SK-MEL-5 (cell line): ENCODE data around the gene PARP2. TPM values are rescaled to one million over a fixed set of nuclear protein-coding genes. Genes with fewer than 3 reads are reported as not detected.
A peak's percentile ranks its signal among the peaks of the same experiment; 100 is the strongest.

ENCODE experiments used
- DNase-seq: peaks from one replicate; pipeline ENCODE4 v3.0.0-alpha.2; 2016; ENCODE audit warnings: low read depth, low spot score
- in situ Hi-C: cut with HindIII; loops from 2 replicates; pipeline ENCODE4 v1.10.0; 2016; ENCODE audit warnings: low sequenced_read_pairs, high pct_unique_total_duplicates, low pct_unique_long_range_greater_than_20kb
- polyA plus RNA-seq, 2 experiments: library from polyadenylated mRNA; depleted of rRNA; stranded (reverse); fragments of >200 nt; gene quantifications; 2 replicates each; pipeline ENCODE4 v1.2.3, GENCODE V29; 2015
- total RNA-seq: library from RNA; depleted of rRNA; stranded (reverse); fragments of >200 nt; shearing (Covaris generic); gene quantifications from 2 replicates; pipeline ENCODE4 v1.2.3, GENCODE V29; 2014; rRNA removed

PARP2 gene
- total RNA-seq: 9.2 and 13.2 TPM in 2 replicates
- polyA plus RNA-seq (2015; cell fraction: cytosol; rRNA removed): 17.4 and 21.2 TPM in 2 replicates
- polyA plus RNA-seq (2015; cell fraction: nucleus; rRNA removed): 71.5 and 106 TPM in 2 replicates

- DNase-seq: peak; percentile 100
- in situ Hi-C loops: no loop called here
These were observed at the start of gene PARP2 for GRCh38 chr14:20343092-20343861. Gene PARP2, plus strand, starts transcription at chr14:20343635. Its CDS starts 7 bp downstream, at chr14:20343642.

- in situ Hi-C loops: no loop called here
- no peak for DNase-seq
These were observed 48.8 kb upstream of the PARP2 start for GRCh38 chr14:20294636-20295035.

GRCh38 chr14:20295067-20295466 lies 48.4 kb upstream of the PARP2 start:
- in situ Hi-C loops: no loop called here
- DNase-seq: no peak

GRCh38 chr14:20302042-20302755 lies 41.2 kb upstream of the PARP2 start:
- in situ Hi-C loops: no loop called here
- peak; percentile 5 for DNase-seq

GRCh38 chr14:20305265-20306078 lies 38.0 kb upstream of the PARP2 start, which contains the start of gene TTC5:
Gene TTC5, minus strand, starts transcription at chr14:20305951. Its CDS starts 14 bp downstream, at chr14:20305937.
- peak; percentile 86 for DNase-seq

GRCh38 chr14:20306079-20306423 lies 37.4 kb upstream of the PARP2 start:
- DNase-seq: no peak
- in situ Hi-C loops: no loop called here

More at GRCh38 chr14:20305265-20306078, 38.0 kb upstream of the PARP2 start, which contains the start of gene TTC5:
- in situ Hi-C loops: no loop called here

GRCh38 chr14:20314026-20314425 lies 29.4 kb upstream of the PARP2 start:
- in situ Hi-C loops: no loop called here

GRCh38 chr14:20317720-20318119 lies 25.7 kb upstream of the PARP2 start:
- in situ Hi-C loops: no loop called here
- DNase-seq: no peak

More at GRCh38 chr14:20314026-20314425, 29.4 kb upstream of the PARP2 start:
- DNase-seq: no peak

- DNase-seq: peak; percentile 80
These were observed 16.2 kb upstream of the PARP2 start for GRCh38 chr14:20327005-20327869.

GRCh38 chr14:20328705-20329104 lies 14.7 kb upstream of the PARP2 start:
- DNase-seq: no peak
- in situ Hi-C loops: no loop called here

More at GRCh38 chr14:20327005-20327869, 16.2 kb upstream of the PARP2 start:
- in situ Hi-C loops: no loop called here

GRCh38 chr14:20329355-20329754 lies 14.1 kb upstream of the PARP2 start:
- in situ Hi-C loops: no loop called here
- no peak for DNase-seq

- DNase-seq: no peak
- in situ Hi-C loops: no loop called here
These were observed 12.3 kb upstream of the PARP2 start for GRCh38 chr14:20331053-20331613.

- in situ Hi-C loops: no loop called here
- DNase-seq: peak; percentile 9
These were observed 11.0 kb upstream of the PARP2 start for GRCh38 chr14:20332431-20332787.

GRCh38 chr14:20332788-20333493 lies 10.5 kb upstream of the PARP2 start, which contains the start of gene CCNB1IP1:
Gene CCNB1IP1, minus strand, starts transcription at chr14:20333279. Its CDS starts 16,756 bp downstream, at chr14:20316523.
- peak; percentile 89 for DNase-seq
- in situ Hi-C loops: no loop called here

GRCh38 chr14:20333494-20333841 lies 10.0 kb upstream of the PARP2 start:
- DNase-seq: no peak
- in situ Hi-C loops: no loop called here

GRCh38 chr14:20334017-20334416 lies 9.4 kb upstream of the PARP2 start:
- no peak for DNase-seq
- in situ Hi-C loops: no loop called here
